Mononuclear cell (primary cell): Measurements from ENCODE around the gene HOXD10. TPM values are rescaled to one million over a fixed set of nuclear protein-coding genes. Genes with fewer than 3 reads are reported as not detected.

ENCODE experiments used
- H3K27me3 ChIP-seq: 2 replicates; pipeline ENCODE4 v1.6.0; 2011; ENCODE audit warnings: low read length, control low read depth; ENCODE audit not compliant: insufficient read depth
- H3K4me1 ChIP-seq: 2 replicates; pipeline ENCODE4 v1.5.1; 2011; ENCODE audit warnings: mild to moderate bottlenecking, low read length, control low read depth; ENCODE audit not compliant: insufficient read depth
- H3K4me3 ChIP-seq: 2 replicates; pipeline ENCODE4 v1.5.1; 2011; ENCODE audit warnings: mild to moderate bottlenecking, low read length, moderate library complexity
- H3K9me3 ChIP-seq: 2 replicates; pipeline ENCODE4 v1.5.1; 2011; ENCODE audit warnings: low read depth, mild to moderate bottlenecking, control low read depth, low read length
- total RNA-seq: library from RNA; depleted of rRNA; stranded (reverse); fragments of >200 nt; gene quantifications from one replicate; pipeline ENCODE4 v1.2.3, GENCODE V29; 2012

Gene HOXD10
- total RNA-seq, 1 donor: not detected

- H3K4me1 ChIP-seq: peaks cover 6% of the 10 kb centered on the region
- no peaks in the 10 kb centered on the region for H3K9me3 ChIP-seq
- H3K27me3 ChIP-seq: peaks cover 88% of the 10 kb centered on the region
- no peak within 1 kb of the TSS for H3K4me3 ChIP-seq
Measured at GRCh38 chr2:176106581-176107539, 9.7 kb upstream of the HOXD10 start, which contains the start of gene HOXD11. TSS of gene HOXD11 (plus strand) at chr2:176107280. CDS start at chr2:176107356, 76 bp downstream.

- peaks cover 6% of the 10 kb centered on the region for H3K4me1 ChIP-seq
- no peaks in the 10 kb centered on the region for H3K9me3 ChIP-seq
- H3K4me3 ChIP-seq: no peak overlapping the region
- peaks cover 88% of the 10 kb centered on the region for H3K27me3 ChIP-seq
Measured at GRCh38 chr2:176107731-176108181, 8.8 kb upstream of the HOXD10 start.

GRCh38 chr2:176109192-176109901 is 7.2 kb upstream of the HOXD10 start:
- H3K9me3 ChIP-seq: no peaks in the 10 kb centered on the region
- no peak overlapping the region for H3K4me3 ChIP-seq
- peaks cover 6% of the 10 kb centered on the region for H3K4me1 ChIP-seq
- H3K27me3 ChIP-seq: peaks cover 88% of the 10 kb centered on the region

GRCh38 chr2:176109946-176110345 is 6.6 kb upstream of the HOXD10 start:
- H3K9me3 ChIP-seq: no peaks in the 10 kb centered on the region

GRCh38 chr2:176110415-176111308 is 5.9 kb upstream of the HOXD10 start:
- Histone ChIP-seq H3K4me1 (peaks cover 6% of the 10 kb centered on the region), H3K27me3 (peaks cover 88% of the 10 kb centered on the region), H3K9me3 (no peaks in the 10 kb centered on the region), H3K4me3 (no peak overlapping the region)

More at GRCh38 chr2:176109946-176110345, 6.6 kb upstream of the HOXD10 start:
- H3K4me3 ChIP-seq: no peak overlapping the region
- peaks cover 88% of the 10 kb centered on the region for H3K27me3 ChIP-seq
- H3K4me1 ChIP-seq: peaks cover 6% of the 10 kb centered on the region

GRCh38 chr2:176111309-176111663 is 5.3 kb upstream of the HOXD10 start:
- no peaks in the 10 kb centered on the region for H3K9me3 ChIP-seq
- peaks cover 6% of the 10 kb centered on the region for H3K4me1 ChIP-seq
- H3K4me3 ChIP-seq: no peak overlapping the region
- peaks cover 88% of the 10 kb centered on the region for H3K27me3 ChIP-seq

- Histone ChIP-seq H3K4me3 (no peak overlapping the region), H3K27me3 (peaks cover 91% of the 10 kb centered on the region), H3K4me1 (peaks cover 4% of the 10 kb centered on the region), H3K9me3 (no peaks in the 10 kb centered on the region)
Measured at GRCh38 chr2:176111846-176112374, 4.7 kb upstream of the HOXD10 start.

- Histone ChIP-seq H3K4me1 (no peaks in the 10 kb centered on the region), H3K9me3 (no peaks in the 10 kb centered on the region), H3K4me3 (no peak overlapping the region), H3K27me3 (peaks cover 94% of the 10 kb centered on the region)
Measured at GRCh38 chr2:176112375-176113302, 3.9 kb upstream of the HOXD10 start.

- no peaks in the 10 kb centered on the region for H3K4me1 ChIP-seq
- peaks cover 99% of the 10 kb centered on the region for H3K27me3 ChIP-seq
- H3K4me3 ChIP-seq: no peak overlapping the region
- no peaks in the 10 kb centered on the region for H3K9me3 ChIP-seq
Measured at GRCh38 chr2:176114120-176114929, 2.3 kb upstream of the HOXD10 start.

GRCh38 chr2:176114930-176115625 is 1.5 kb upstream of the HOXD10 start:
- peaks cover 99% of the 10 kb centered on the region for H3K27me3 ChIP-seq
- H3K4me1 ChIP-seq: no peaks in the 10 kb centered on the region
- H3K4me3 ChIP-seq: no peak overlapping the region
- H3K9me3 ChIP-seq: no peaks in the 10 kb centered on the region

- peaks cover 7% of the 10 kb centered on the region for H3K4me1 ChIP-seq
- H3K9me3 ChIP-seq: no peaks in the 10 kb centered on the region
- H3K27me3 ChIP-seq: peaks cover 99% of the 10 kb centered on the region
- H3K4me3 ChIP-seq: no peak overlapping the region
Measured at GRCh38 chr2:176117162-176117822, 714 bp downstream of the HOXD10 start.

- peaks cover 99% of the 10 kb centered on the region for H3K27me3 ChIP-seq
Measured at GRCh38 chr2:176117823-176118371, 1.3 kb downstream of the HOXD10 start.

More at GRCh38 chr2:176117823-176118371, 1.3 kb downstream of the HOXD10 start:
- Histone ChIP-seq H3K9me3 (no peaks in the 10 kb centered on the region), H3K4me3 (no peak overlapping the region), H3K4me1 (peaks cover 13% of the 10 kb centered on the region)
